MM.1S (cell line): ENCODE data around the gene RALGAPA2.

Source experiments
- DNase-seq: peaks from one replicate; pipeline ENCODE4 v3.0.0-alpha.2; 2015
- H2AFZ ChIP-seq: fragments of 300-600 bp; sonication (generic); 2 replicates; pipeline ENCODE4 v1.6.0; 2016; ENCODE audit warnings: antibody characterized with exemption, low read length
- H3F3A ChIP-seq: fragments of 300-600 bp; sonication (generic); 2 replicates; pipeline ENCODE4 v1.6.1; 2016; ENCODE audit warnings: mild to moderate bottlenecking, antibody characterized with exemption, low read length, moderate library complexity, mixed read lengths; ENCODE audit not compliant: insufficient read depth
- H3K27ac ChIP-seq: fragments of 300-600 bp; sonication (generic); 2 replicates; pipeline ENCODE4 v1.5.1; 2016; ENCODE audit warnings: mild to moderate bottlenecking, low read length
- H3K27me3 ChIP-seq: fragments of 300-600 bp; sonication (generic); replicated peaks from 2 replicates; pipeline ENCODE4 v1.6.0; 2016; ENCODE audit warnings: low read length; ENCODE audit not compliant: insufficient read depth
- H3K36me3 ChIP-seq: fragments of 300-600 bp; sonication (generic); replicated peaks from 2 replicates; pipeline ENCODE4 v1.6.1; 2016; ENCODE audit warnings: mild to moderate bottlenecking, low read length, mixed read lengths; ENCODE audit not compliant: insufficient read depth
- H3K4me1 ChIP-seq: fragments of 300-600 bp; sonication (generic); 2 replicates; pipeline ENCODE4 v1.6.1; 2016; ENCODE audit warnings: low read length, mixed read lengths
- H3K4me2 ChIP-seq: fragments of 300-600 bp; sonication (generic); 2 replicates; pipeline ENCODE4 v1.6.0; 2016; ENCODE audit warnings: low read depth, low read length
- H3K4me3 ChIP-seq: fragments of 300-600 bp; sonication (generic); 2 replicates; pipeline ENCODE4 v1.5.1; 2016; ENCODE audit warnings: low read length, mixed read lengths
- H3K79me2 ChIP-seq: fragments of 300-600 bp; sonication (generic); 2 replicates; pipeline ENCODE4 v1.6.1; 2016; ENCODE audit warnings: mixed run types, low read length, mixed read lengths
- H3K9ac ChIP-seq: fragments of 300-600 bp; sonication (generic); 2 replicates; pipeline ENCODE4 v1.6.1; 2016; ENCODE audit warnings: low read length, mixed read lengths
- H3K9me2 ChIP-seq: fragments of 300-600 bp; sonication (generic); replicated peaks from 2 replicates; pipeline ENCODE4 v1.6.1; 2016; ENCODE audit warnings: mild to moderate bottlenecking, low read length, mixed read lengths; ENCODE audit not compliant: insufficient read depth
- H3K9me3 ChIP-seq: fragments of 300-600 bp; sonication (generic); replicated peaks from 2 replicates; pipeline ENCODE4 v1.6.1; 2016; ENCODE audit warnings: mild to moderate bottlenecking, low read length, mixed read lengths; ENCODE audit not compliant: insufficient read depth
- H4K20me1 ChIP-seq: fragments of 300-600 bp; sonication (generic); 2 replicates; pipeline ENCODE4 v1.6.1; 2016; ENCODE audit warnings: mild to moderate bottlenecking, low read length, moderate library complexity, mixed read lengths; ENCODE audit not compliant: insufficient read depth
- EZH2 ChIP-seq: fragments of 300-600 bp; sonication (generic); optimal IDR thresholded peaks from 2 replicates; pipeline ENCODE3; 2017; ENCODE audit warnings: low read depth, mild to moderate bottlenecking, antibody characterized with exemption, low read length, mixed read lengths
- EZH2phosphoT487 ChIP-seq: fragments of 300-600 bp; sonication (generic); IDR thresholded peaks from 2 replicates; pipeline ENCODE4 v1.6.1; 2018; ENCODE audit warnings: antibody characterized with exemption, low read length
- TF ChIP-seq, protein P1 (sequence below): fragments of 300-600 bp; sonication (generic); IDR thresholded peaks from 2 replicates; pipeline ENCODE4 v1.5.1; 2016; ENCODE audit warnings: antibody characterized with exemption, low read length, mixed read lengths

The RALGAPA2 gene

DNA sequence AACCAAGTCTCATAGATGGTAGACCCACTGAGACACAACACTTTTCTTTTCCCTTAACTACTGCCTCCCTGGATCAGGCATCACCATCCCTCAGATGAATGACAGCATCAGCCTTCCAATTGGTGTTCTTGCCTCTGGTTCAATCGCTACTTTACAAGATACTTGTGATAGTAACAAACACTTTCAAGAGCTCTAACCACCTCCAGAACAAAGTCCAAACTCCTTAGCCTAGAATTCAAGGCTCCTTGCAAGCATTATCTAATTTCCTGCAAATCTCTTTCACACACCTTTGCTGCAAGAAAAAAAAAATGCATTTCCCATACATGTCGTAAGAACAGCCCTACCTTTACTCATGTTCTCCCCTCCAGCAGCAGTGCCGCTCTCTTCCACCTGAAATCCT, 33.1 kb downstream of the RALGAPA2 start:
- Histone ChIP-seq H3K9ac (no peak overlapping the region), H4K20me1 (no peaks in the 10 kb centered on the region), H3K9me2 (no peaks in the 10 kb centered on the region), H3K9me3 (no peaks in the 10 kb centered on the region), H3F3A (no peaks in the 10 kb centered on the region), H3K79me2 (no peaks in the 10 kb centered on the region), H3K27ac (no peak overlapping the region), H3K27me3 (no peaks in the 10 kb centered on the region), H3K36me3 (no peaks in the 10 kb centered on the region), H2AFZ (no peak overlapping the region), H3K4me1 (no peaks in the 10 kb centered on the region), H3K4me3 (no peak overlapping the region), H3K4me2 (no peak overlapping the region)
- no peak for DNase-seq
- TF ChIP-seq EZH2phosphoT487 (no peak), EZH2 (no peak)
- TF ChIP-seq, protein P1, sequence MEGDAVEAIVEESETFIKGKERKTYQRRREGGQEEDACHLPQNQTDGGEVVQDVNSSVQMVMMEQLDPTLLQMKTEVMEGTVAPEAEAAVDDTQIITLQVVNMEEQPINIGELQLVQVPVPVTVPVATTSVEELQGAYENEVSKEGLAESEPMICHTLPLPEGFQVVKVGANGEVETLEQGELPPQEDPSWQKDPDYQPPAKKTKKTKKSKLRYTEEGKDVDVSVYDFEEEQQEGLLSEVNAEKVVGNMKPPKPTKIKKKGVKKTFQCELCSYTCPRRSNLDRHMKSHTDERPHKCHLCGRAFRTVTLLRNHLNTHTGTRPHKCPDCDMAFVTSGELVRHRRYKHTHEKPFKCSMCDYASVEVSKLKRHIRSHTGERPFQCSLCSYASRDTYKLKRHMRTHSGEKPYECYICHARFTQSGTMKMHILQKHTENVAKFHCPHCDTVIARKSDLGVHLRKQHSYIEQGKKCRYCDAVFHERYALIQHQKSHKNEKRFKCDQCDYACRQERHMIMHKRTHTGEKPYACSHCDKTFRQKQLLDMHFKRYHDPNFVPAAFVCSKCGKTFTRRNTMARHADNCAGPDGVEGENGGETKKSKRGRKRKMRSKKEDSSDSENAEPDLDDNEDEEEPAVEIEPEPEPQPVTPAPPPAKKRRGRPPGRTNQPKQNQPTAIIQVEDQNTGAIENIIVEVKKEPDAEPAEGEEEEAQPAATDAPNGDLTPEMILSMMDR = no peak

GRCh38 chr20:20677186-20677585, 35.3 kb downstream of the RALGAPA2 start:
- H3F3A ChIP-seq = no peaks in the 10 kb centered on the region
- H3K27me3 ChIP-seq = no peaks in the 10 kb centered on the region
- no peak overlapping the region for H3K4me2 ChIP-seq
- no peak overlapping the region for H3K4me3 ChIP-seq
- no peaks in the 10 kb centered on the region for H3K36me3 ChIP-seq
- H3K79me2 ChIP-seq = no peaks in the 10 kb centered on the region
- no peak overlapping the region for H2AFZ ChIP-seq
- no peaks in the 10 kb centered on the region for H3K9me2 ChIP-seq
- no peaks in the 10 kb centered on the region for H3K9me3 ChIP-seq
- no peak overlapping the region for H3K9ac ChIP-seq
- TF ChIP-seq EZH2 (no peak), EZH2phosphoT487 (no peak)
- TF ChIP-seq, protein P1 = no peak
- no peaks in the 10 kb centered on the region for H4K20me1 ChIP-seq
- DNase-seq = no peak
- H3K27ac ChIP-seq = no peak overlapping the region
- H3K4me1 ChIP-seq = no peaks in the 10 kb centered on the region

DNA sequence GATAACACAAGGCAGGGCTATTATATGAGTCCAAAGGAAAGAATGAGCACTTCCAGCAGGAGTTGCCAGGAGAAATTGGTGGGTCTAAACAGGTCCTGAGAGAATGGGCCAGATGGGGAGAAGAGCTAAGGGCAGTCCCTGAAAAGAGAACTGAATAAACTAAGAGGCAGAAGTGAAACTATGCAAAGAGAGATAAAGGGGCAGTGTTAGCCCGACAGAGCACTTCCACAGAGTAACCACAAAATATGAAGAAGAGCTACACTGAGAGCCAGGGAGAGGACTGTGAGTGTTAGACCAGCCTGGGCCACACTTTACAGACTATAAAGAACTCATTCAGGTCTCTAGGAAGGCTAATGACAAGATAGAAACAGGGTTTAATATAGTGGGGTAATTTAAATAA, 43.8 kb downstream of the RALGAPA2 start:
- TF ChIP-seq EZH2phosphoT487 = no peak
- TF ChIP-seq, protein P1 = no peak
- TF ChIP-seq EZH2 = no peak
- H3K79me2 ChIP-seq = no peaks in the 10 kb centered on the region
- DNase-seq = peak; percentile 65

More for the DNA sequence above, 43.8 kb downstream of the RALGAPA2 start:
- Histone ChIP-seq H3K27ac (no peak overlapping the region; the same call in 1 of the 2 replicates), H3K27me3 (no peaks in the 10 kb centered on the region), H3K4me2 (no peak overlapping the region), H3K4me3 (no peak overlapping the region), H3K9ac (no peak overlapping the region), H3F3A (0 out of 2 replicates have a peak, but pooled peaks cover 5% of the 10 kb centered on the region), H2AFZ (no peak overlapping the region), H3K9me2 (no peaks in the 10 kb centered on the region), H3K9me3 (no peaks in the 10 kb centered on the region), H3K4me1 (peaks cover 12% of the 10 kb centered on the region), H3K36me3 (no peaks in the 10 kb centered on the region), H4K20me1 (no peaks in the 10 kb centered on the region)
